Measurements from ENCODE around the gene CFAP68. TPM values are rescaled to one million over a fixed set of nuclear protein-coding genes. Genes with fewer than 3 reads are reported as not detected.

CFAP68 gene
- total and polyA plus RNA-seq, 2 of the 8 experiments (the other 6 are each of a cell fraction or from before 2014, with no cell fraction given), result 21.4 to 43.1 TPM

- TF ChIP-seq RFX5 (IDR thresholded peaks at IDR 0.05; ENCODE audit: borderline replicate concordance, low read depth, low read length) (no peak), CTCF (IDR thresholded peaks at IDR 0.05; ENCODE audit: control extremely low read depth in 1 of 3, insufficient read depth in 1 of 3, low read depth in 1 of 3, low read length in 3 of 3) (no peak), TBP (IDR thresholded peaks at IDR 0.05; ENCODE audit: low read depth, low read length) (no peak)
Observed at GRCh38 chr11:111925953-111926352, 46.6 kb downstream of the CFAP68 start (continued).
